Type B pancreatic cell (in vitro differentiated cells): ENCODE data around the gene ERC2. TPM values are rescaled to one million over a fixed set of nuclear protein-coding genes. Genes with fewer than 3 reads are reported as not detected.

ENCODE experiments used
- DNase-seq: peaks from one replicate; pipeline ENCODE4 v3.0.0; 2021; ENCODE audit warnings: mixed read lengths; ENCODE audit not compliant: unreplicated experiment; ENCODE audit errors: extremely low spot score
- H3K27ac Mint-ChIP-seq: 2 replicates; pipeline ENCODE4 v1.8.0; 2021; ENCODE audit warnings: mild to moderate bottlenecking, mixed read lengths
- H3K27me3 Mint-ChIP-seq: 2 replicates; pipeline ENCODE4 v1.8.0; 2021; ENCODE audit warnings: mixed read lengths
- H3K36me3 Mint-ChIP-seq: 2 replicates; pipeline ENCODE4 v1.8.0; 2021; ENCODE audit warnings: mixed read lengths
- H3K4me1 Mint-ChIP-seq: one replicate; pipeline ENCODE4 v1.8.0; 2021; ENCODE audit warnings: mixed read lengths; ENCODE audit not compliant: unreplicated experiment
- H3K4me3 Mint-ChIP-seq: 2 replicates; pipeline ENCODE4 v1.8.0; 2021; ENCODE audit warnings: mild to moderate bottlenecking, mixed read lengths
- H3K9me3 Mint-ChIP-seq: 2 replicates; pipeline ENCODE4 v1.8.0; 2021; ENCODE audit warnings: mixed read lengths
- total RNA-seq: library from RNA; stranded (reverse); gene quantifications from 2 replicates; pipeline ENCODE4 v1.2.1, GENCODE V29; 2021; ENCODE audit warnings: low replicate concordance
- TF ChIP-seq, protein P1 (sequence below): fragments of 200-600 bp; sonication (generic); conservative IDR thresholded peaks from 2 replicates; pipeline ENCODE4 v1.5.0; 2021; ENCODE audit warnings: antibody characterized with exemption, mild to moderate bottlenecking

Gene ERC2
- total RNA-seq, 1 donor from 2014 or later = 6.1 TPM

DNA sequence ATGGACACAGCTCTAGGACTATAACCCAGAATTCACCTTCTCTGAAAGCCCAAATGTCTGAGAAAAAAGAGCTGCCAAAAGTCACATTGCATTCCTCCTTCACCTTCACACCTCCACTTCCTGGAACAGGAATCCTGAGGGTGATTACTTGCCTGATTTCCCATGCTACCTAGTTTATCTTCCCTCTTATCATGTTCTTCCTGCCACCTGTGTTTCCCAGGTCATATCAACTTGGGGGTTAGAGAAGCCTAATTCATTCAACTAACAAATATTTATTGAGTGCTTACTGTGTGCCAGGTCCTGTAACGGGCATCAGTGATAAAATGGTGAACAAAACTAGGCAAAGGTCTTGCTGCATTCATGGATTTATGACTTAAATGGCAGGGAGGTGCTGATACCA is 701.5 kb downstream of the ERC2 start:
- Mint-ChIP-seq H3K27me3 (peaks cover 7% of the 10 kb centered on the region), H3K4me1 (peaks cover 8% of the 10 kb centered on the region), H3K27ac (no peak overlapping the region), H3K4me3 (no peak overlapping the region), H3K9me3 (no peaks in the 10 kb centered on the region), H3K36me3 (no peaks in the 10 kb centered on the region)
- no peak for DNase-seq
- TF ChIP-seq, protein P1, sequence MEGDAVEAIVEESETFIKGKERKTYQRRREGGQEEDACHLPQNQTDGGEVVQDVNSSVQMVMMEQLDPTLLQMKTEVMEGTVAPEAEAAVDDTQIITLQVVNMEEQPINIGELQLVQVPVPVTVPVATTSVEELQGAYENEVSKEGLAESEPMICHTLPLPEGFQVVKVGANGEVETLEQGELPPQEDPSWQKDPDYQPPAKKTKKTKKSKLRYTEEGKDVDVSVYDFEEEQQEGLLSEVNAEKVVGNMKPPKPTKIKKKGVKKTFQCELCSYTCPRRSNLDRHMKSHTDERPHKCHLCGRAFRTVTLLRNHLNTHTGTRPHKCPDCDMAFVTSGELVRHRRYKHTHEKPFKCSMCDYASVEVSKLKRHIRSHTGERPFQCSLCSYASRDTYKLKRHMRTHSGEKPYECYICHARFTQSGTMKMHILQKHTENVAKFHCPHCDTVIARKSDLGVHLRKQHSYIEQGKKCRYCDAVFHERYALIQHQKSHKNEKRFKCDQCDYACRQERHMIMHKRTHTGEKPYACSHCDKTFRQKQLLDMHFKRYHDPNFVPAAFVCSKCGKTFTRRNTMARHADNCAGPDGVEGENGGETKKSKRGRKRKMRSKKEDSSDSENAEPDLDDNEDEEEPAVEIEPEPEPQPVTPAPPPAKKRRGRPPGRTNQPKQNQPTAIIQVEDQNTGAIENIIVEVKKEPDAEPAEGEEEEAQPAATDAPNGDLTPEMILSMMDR = no peak

DNA sequence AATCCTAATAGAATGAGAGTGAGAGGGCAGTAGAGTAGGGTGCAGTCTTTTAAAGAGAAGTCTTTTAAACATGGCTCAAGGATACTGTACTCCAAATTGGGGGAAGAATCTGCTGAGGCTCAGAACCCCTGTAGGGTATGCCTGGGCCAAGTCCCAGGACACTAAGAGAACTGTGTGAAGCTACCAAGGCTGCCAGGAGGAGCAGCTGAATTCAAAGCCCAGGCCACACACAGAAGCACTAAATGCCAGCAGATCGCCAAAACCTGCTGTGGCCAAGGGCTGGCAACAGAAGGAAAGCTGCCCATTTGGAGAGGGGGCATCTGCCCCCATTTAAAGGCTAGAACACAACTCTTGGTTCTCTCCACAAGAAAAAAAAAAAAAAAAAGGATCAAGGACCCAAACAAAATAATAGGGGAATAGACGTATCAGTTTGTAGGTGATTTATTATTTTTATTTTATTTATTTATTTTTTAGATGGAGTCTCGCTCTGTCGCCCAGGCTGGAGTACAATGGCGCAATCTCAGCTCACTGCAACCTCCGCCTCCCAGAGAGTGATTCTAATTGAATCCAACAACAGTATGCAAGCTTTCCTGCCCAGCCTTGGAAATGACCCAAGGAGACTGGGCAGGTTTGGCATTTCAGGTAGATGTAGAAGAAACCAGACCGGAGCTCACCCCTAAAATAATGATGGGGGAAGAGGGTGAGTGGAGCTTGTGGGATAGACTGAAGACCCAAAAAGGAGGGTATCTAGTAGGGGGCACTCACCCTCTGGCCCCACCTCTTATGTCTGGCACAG is 702.2 kb downstream of the ERC2 start:
- H3K4me1 Mint-ChIP-seq = peaks cover 8% of the 10 kb centered on the region

DNA sequence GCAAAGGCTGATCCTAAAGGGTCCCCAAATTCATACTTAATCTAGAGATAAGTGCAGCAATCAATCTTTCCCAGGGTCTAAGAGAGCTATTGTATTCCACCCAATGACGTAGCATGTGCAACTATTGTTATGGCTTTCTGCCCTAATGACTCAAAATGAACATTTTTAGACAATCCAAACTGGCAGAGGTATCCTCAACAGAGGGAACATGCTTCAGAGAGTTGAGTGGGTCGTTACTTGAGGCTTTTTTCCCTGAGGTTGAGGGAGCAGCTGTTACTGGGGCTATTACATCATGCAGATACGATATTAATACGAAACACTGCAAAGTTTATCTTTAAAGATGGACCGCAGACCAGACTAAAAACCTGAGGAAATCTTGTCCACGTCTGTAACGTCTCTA is 702.9 kb downstream of the ERC2 start:
- no peak overlapping the region for H3K27ac Mint-ChIP-seq
- DNase-seq = no peak

More for the DNA sequence above, 702.2 kb downstream of the ERC2 start:
- TF ChIP-seq, protein P1 = no peak
- DNase-seq = no peak
- Mint-ChIP-seq H3K27me3 (peaks cover 7% of the 10 kb centered on the region), H3K9me3 (no peaks in the 10 kb centered on the region), H3K4me3 (no peak overlapping the region), H3K36me3 (no peaks in the 10 kb centered on the region), H3K27ac (no peak overlapping the region)

DNA sequence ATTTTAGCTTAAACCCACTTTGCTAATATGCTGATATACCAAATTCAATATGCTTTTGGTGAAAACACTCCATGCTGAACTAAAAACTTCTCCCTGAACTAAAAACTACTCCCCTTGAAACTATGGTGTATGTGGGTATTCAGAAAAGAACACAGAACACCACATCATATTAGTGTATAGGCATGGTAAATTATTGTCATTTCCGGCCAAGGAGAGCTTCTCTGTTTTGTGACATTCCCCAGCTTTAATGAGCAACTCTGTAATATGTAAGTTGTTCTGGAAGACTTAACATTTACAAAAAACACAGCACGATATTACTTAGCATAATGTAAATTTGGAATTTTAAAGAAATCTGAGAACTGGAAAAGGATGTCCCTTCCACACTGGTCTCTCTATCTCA is 711.3 kb downstream of the ERC2 start:
- H3K4me3 Mint-ChIP-seq = no peak overlapping the region

More for the DNA sequence above, 702.9 kb downstream of the ERC2 start:
- Mint-ChIP-seq H3K36me3 (no peaks in the 10 kb centered on the region), H3K4me3 (no peak overlapping the region), H3K4me1 (peaks cover 8% of the 10 kb centered on the region), H3K27me3 (peaks cover 7% of the 10 kb centered on the region), H3K9me3 (no peaks in the 10 kb centered on the region)
- TF ChIP-seq, protein P1 = no peak

DNA sequence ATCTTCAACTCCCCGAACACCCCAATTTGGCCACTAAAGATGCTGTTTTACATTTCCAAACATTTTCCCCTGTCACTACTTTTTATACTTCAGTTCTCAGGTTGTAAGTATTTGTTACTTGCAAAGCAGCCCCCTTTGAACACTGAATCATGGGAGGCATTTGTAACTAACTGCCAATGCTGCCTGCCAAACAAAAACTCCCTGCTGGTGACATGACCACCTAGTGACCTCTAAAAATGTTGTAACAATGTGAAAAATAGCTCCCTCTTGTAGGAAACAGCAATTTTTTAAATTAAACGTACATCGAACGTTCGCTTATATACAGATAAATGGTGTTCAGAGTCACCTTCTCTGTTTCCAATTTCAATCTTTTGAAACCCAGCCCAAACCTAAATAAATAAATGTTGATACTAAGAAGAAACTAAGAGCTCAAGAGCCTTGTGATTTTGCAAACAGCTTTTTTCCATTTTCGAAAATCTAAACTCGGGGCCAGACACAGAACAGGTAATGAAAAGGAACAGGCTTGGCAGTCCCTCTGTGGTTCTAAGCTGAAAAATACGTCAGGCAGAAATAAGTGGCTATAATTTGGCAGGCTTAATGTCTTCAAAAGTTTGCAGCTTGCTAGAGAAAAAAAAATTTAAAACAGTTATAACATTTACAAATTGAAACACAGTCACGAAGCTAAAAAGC is 712.6 kb downstream of the ERC2 start:
- Mint-ChIP-seq H3K27ac (no peak overlapping the region), H3K4me3 (peak overlapping the region; percentile 2), H3K36me3 (no peaks in the 10 kb centered on the region), H3K27me3 (peaks cover 15% of the 10 kb centered on the region), H3K4me1 (peaks cover 35% of the 10 kb centered on the region), H3K9me3 (no peaks in the 10 kb centered on the region)
- TF ChIP-seq, protein P1 = no peak
- no peak for DNase-seq

More for the DNA sequence above, 711.3 kb downstream of the ERC2 start:
- TF ChIP-seq, protein P1 = no peak
- H3K27ac Mint-ChIP-seq = no peak overlapping the region
- peaks cover 35% of the 10 kb centered on the region for H3K4me1 Mint-ChIP-seq
- H3K36me3 Mint-ChIP-seq = no peaks in the 10 kb centered on the region
- no peak for DNase-seq
- H3K27me3 Mint-ChIP-seq = peaks cover 6% of the 10 kb centered on the region
- no peaks in the 10 kb centered on the region for H3K9me3 Mint-ChIP-seq
